DND-41 (cell line): Measurements from ENCODE around the gene EIF1AD.

ENCODE experiments used
- ATAC-seq: fragments of 200-7000 bp; cut with Tn5 transposase; 3 replicates; pipeline ENCODE4 v1.9.1; 2021; ENCODE audit warnings: low read depth; ENCODE audit not compliant: insufficient read depth
- DNase-seq: peaks from one replicate; pipeline ENCODE4 v3.0.0-alpha.2; 2020
- H2AFZ ChIP-seq: 2 replicates; pipeline ENCODE4 v1.6.0; 2012; ENCODE audit warnings: low read depth, low read length
- H3K27ac ChIP-seq: 2 replicates; pipeline ENCODE4 v1.5.1; 2012; ENCODE audit warnings: low read length, inconsistent platforms
- H3K27me3 ChIP-seq: fragments of 200-600 bp; sonication (generic); 2 replicates; pipeline ENCODE4 v1.6.0; 2012; ENCODE audit warnings: low read length, mild to moderate bottlenecking, inconsistent platforms; ENCODE audit not compliant: insufficient read depth, poor library complexity
- H3K36me3 ChIP-seq: 2 replicates; pipeline ENCODE4 v1.5.1; 2012; ENCODE audit warnings: low read length, inconsistent platforms; ENCODE audit not compliant: insufficient read depth
- H3K4me1 ChIP-seq: 2 replicates; pipeline ENCODE4 v1.5.1; 2012; ENCODE audit warnings: mild to moderate bottlenecking, low read length; ENCODE audit not compliant: insufficient read depth
- H3K4me2 ChIP-seq: 2 replicates; pipeline ENCODE4 v1.6.0; 2012; ENCODE audit warnings: mild to moderate bottlenecking, moderate library complexity, low read length, inconsistent platforms; ENCODE audit not compliant: insufficient read depth
- H3K4me3 ChIP-seq, 2 experiments: fragments of 200-600 bp in 1 of 2; shearing (Covaris generic) in 1 of 2; 2 replicates each; pipeline ENCODE4 v1.5.1; 2012 to 2016; ENCODE audit warnings: inconsistent platforms in 2 of 2, low read length in 2 of 2, mild to moderate bottlenecking in 2 of 2, low read depth in 1 of 2, moderate library complexity in 1 of 2
- H3K79me2 ChIP-seq: 2 replicates; pipeline ENCODE4 v1.6.0; 2012; ENCODE audit warnings: low read length, inconsistent platforms; ENCODE audit not compliant: insufficient read depth
- H3K9ac ChIP-seq: 2 replicates; pipeline ENCODE4 v1.6.0; 2012; ENCODE audit warnings: low read depth, mild to moderate bottlenecking, inconsistent platforms, low read length, moderate library complexity
- H3K9me3 ChIP-seq: 2 replicates; pipeline ENCODE4 v1.5.1; 2012; ENCODE audit warnings: low read length, moderate library complexity, mild to moderate bottlenecking, inconsistent platforms; ENCODE audit not compliant: insufficient read depth, severe bottlenecking
- H4K20me1 ChIP-seq: 2 replicates; pipeline ENCODE4 v1.6.0; 2012; ENCODE audit warnings: low read length; ENCODE audit not compliant: insufficient read depth
- EZH2 ChIP-seq: IDR thresholded peaks from 3 replicates; pipeline ENCODE4 v1.6.1; 2012; ENCODE audit warnings: borderline replicate concordance, low read depth, mild to moderate bottlenecking, moderate library complexity, low read length, inconsistent platforms; ENCODE audit not compliant: severe bottlenecking
- TF ChIP-seq, protein P1 (sequence below): IDR thresholded peaks from 2 replicates; pipeline ENCODE4 v1.5.1; 2012; ENCODE audit warnings: borderline replicate concordance, low read length, moderate library complexity, mild to moderate bottlenecking; ENCODE audit not compliant: poor library complexity, severe bottlenecking; ENCODE audit errors: extremely low read depth

Gene EIF1AD

DNA sequence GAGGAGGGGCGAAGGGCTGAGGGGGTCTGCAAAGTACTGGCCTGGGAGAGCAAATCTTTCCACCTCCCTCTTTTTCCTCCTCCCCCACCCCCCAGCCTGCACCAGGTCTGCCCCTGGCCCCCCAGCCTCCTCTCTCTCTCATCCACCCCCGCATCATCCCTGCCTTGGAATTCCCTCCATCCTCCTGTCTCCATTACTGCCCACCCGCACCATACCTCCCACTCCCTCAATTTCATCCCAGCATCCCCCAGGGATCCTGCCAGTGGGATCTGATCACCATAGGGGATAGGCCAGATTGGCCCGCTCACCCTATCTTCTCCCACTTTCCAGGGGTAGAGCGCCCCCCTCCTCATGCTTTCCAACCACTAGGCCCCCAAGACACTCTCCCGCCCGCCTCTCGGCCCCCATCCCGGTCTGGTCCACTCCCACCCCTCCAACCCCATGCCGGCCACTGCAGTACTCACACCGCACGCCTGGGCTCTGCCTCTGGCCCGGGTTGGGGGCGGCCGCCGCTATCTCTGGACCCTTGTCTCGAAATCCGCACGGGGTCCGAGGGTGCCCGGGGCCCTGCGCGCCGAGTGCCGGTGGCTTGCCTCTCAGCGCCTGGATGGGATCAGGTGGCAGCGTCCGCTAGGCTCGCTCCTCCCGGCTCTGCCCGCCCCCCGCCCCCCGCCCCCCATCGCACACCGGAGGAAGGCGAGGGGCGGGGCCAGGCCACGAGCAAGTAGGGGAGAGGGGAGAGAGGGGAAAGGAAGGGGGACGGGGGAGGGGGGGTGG, 46.8 kb upstream of the EIF1AD start, which contains the start of gene GAL3ST3:
GAL3ST3 (minus strand) TSS at position 615 of the 777 bp plus-strand sequence. CDS start 3,746 bp downstream, outside the sequence.
- H3K27ac ChIP-seq: no peak within 1 kb of the TSS
- H3K9me3 ChIP-seq: no peaks in the 10 kb centered on the region
- H3K27me3 ChIP-seq: no peaks in the 10 kb centered on the region
- H4K20me1 ChIP-seq: peaks cover 10% of the 10 kb centered on the region; the same call in 1 of the 2 replicates
- peaks cover 14% of the 10 kb centered on the region for H3K36me3 ChIP-seq
- H3K4me1 ChIP-seq: peaks cover 34% of the 10 kb centered on the region
- no peak within 1 kb of the TSS for H3K9ac ChIP-seq
- DNase-seq (no peak), ATAC-seq (no peak)
- H3K4me2 ChIP-seq: no peak within 1 kb of the TSS
- peak within 1 kb of the TSS; percentile 6; the same call in 1 of the 2 replicates for H2AFZ ChIP-seq
- no peak for TF ChIP-seq EZH2
- TF ChIP-seq, protein P1, sequence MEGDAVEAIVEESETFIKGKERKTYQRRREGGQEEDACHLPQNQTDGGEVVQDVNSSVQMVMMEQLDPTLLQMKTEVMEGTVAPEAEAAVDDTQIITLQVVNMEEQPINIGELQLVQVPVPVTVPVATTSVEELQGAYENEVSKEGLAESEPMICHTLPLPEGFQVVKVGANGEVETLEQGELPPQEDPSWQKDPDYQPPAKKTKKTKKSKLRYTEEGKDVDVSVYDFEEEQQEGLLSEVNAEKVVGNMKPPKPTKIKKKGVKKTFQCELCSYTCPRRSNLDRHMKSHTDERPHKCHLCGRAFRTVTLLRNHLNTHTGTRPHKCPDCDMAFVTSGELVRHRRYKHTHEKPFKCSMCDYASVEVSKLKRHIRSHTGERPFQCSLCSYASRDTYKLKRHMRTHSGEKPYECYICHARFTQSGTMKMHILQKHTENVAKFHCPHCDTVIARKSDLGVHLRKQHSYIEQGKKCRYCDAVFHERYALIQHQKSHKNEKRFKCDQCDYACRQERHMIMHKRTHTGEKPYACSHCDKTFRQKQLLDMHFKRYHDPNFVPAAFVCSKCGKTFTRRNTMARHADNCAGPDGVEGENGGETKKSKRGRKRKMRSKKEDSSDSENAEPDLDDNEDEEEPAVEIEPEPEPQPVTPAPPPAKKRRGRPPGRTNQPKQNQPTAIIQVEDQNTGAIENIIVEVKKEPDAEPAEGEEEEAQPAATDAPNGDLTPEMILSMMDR: no peak
- no peak within 1 kb of the TSS for H3K4me3 ChIP-seq
- H3K79me2 ChIP-seq: peaks cover 16% of the 10 kb centered on the region

DNA sequence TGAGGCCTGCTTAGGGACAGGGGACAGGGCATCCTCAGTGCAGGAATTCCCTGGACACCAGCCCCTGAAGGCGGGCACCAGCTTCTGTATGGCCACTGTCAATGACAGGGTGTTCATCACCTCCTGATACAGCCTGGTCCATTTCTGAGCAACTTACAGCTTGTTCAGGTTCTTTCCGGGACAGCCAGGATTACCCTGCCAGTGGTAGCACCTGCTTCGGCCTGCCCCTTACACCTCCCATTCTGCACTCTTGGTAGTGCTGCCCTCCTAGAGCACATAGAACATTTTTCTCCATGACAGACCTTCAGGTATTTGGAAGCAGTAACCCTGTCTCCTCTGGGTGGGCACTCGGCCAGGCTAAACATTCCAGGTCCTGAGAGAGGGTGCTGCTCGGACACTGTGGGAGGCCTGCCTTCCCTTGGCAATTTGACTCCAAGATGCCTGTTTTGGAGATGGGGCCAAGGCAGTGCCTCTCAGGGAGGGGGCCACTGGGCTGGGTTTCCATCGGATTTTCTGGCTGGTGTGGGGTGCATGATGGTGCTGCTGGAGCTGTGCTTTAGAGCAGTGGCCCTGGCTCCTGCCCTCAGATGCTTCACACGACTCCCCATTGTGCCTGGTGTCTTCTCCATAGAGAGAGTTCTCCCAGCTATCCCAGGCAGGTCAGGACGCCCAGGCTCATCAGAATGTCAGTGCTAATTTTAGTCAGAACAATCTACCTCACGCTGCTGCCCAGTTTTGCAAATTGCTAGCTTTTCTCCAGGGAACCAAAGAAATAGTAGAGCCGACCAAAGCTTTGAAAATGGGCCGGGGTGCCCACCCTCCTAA, 45.8 kb upstream of the EIF1AD start:
- DNase-seq (no peak), ATAC-seq (no peak)
- Histone ChIP-seq H3K27ac (no peak overlapping the region), H3K9me3 (no peaks in the 10 kb centered on the region), H4K20me1 (0 out of 2 replicates have a peak, but pooled peaks cover 1% of the 10 kb centered on the region), H3K27me3 (no peaks in the 10 kb centered on the region), H2AFZ (no peak overlapping the region), H3K4me1 (peaks cover 25% of the 10 kb centered on the region), H3K4me2 (no peak overlapping the region), H3K9ac (no peak overlapping the region), H3K79me2 (peaks cover 6% of the 10 kb centered on the region), H3K36me3 (peaks cover 5% of the 10 kb centered on the region; the same call in 1 of the 2 replicates), H3K4me3 (no peak overlapping the region)
- TF ChIP-seq, protein P1: no peak
- no peak for TF ChIP-seq EZH2

- H3K27ac ChIP-seq: no peak overlapping the region
Measured at GRCh38 chr11:66046901-66047300, 44.9 kb upstream of the EIF1AD start.

More at GRCh38 chr11:66046901-66047300, 44.9 kb upstream of the EIF1AD start:
- Histone ChIP-seq H3K4me2 (no peak overlapping the region), H3K4me3 (no peak overlapping the region), H3K36me3 (no peaks in the 10 kb centered on the region), H2AFZ (no peak overlapping the region), H3K9ac (no peak overlapping the region), H4K20me1 (no peaks in the 10 kb centered on the region), H3K27me3 (no peaks in the 10 kb centered on the region), H3K9me3 (no peaks in the 10 kb centered on the region), H3K4me1 (peaks cover 25% of the 10 kb centered on the region), H3K79me2 (no peaks in the 10 kb centered on the region)
- ATAC-seq: no peak
- TF ChIP-seq EZH2: no peak
- TF ChIP-seq, protein P1: no peak
- no peak for DNase-seq
